B cell (primary cell): ENCODE measurements around the gene ALOX15. TPM values are rescaled to one million over a fixed set of nuclear protein-coding genes. Genes with fewer than 3 reads are reported as not detected.

Source experiments
- ATAC-seq: fragments of 200-7000 bp; cut with Tn5 transposase; one replicate; pipeline ENCODE4 v1.10.0; 2021; ENCODE audit warnings: low read depth, mild to moderate bottlenecking, moderate number of reproducible peaks, moderate library complexity
- CTCF ChIA-PET: fragments of 350-600 bp; sonication (Branson Sonifier 250); formaldehyde crosslinking; loops from one replicate; lab custom pipeline; 2021; ENCODE audit warnings: antibody characterized with exemption, inconsistent platforms; lab: Charles Lee
- POLR2A ChIA-PET: fragments of 350-600 bp; sonication (Branson Sonifier 250); formaldehyde crosslinking; loops from one replicate; lab custom pipeline; 2021; ENCODE audit warnings: antibody characterized with exemption; lab: Charles Lee
- DNase-seq: peaks from one replicate; pipeline ENCODE4 v3.0.0; 2013
- H2AFZ ChIP-seq: 2 replicates; pipeline ENCODE4 v1.6.1; 2012; ENCODE audit warnings: mild to moderate bottlenecking, low read depth, low read length; ENCODE audit not compliant: insufficient read depth, poor library complexity, severe bottlenecking
- H3K27ac ChIP-seq, 2 donors: 1 replicate in 1 of 2; 2 replicates in 1 of 2; pipeline ENCODE4 v1.5.1; 2012 to 2013; ENCODE audit warnings: low read length in 2 of 2, mild to moderate bottlenecking in 2 of 2, moderate library complexity in 1 of 2
- H3K27me3 ChIP-seq, 4 experiments: fragments of 200-600 bp in 1 of 4; sonication (generic) in 1 of 4; replicated peaks in 1 of 4; 1 replicate in 2 of 4; 2 replicates in 2 of 4; pipeline versions ENCODE4 v1.6.1 to v1.7.0; 2013 to 2016; ENCODE audit warnings: low read length in 3 of 4, mild to moderate bottlenecking in 2 of 4, mixed read lengths in 1 of 4, moderate library complexity in 1 of 4; ENCODE audit not compliant: insufficient read depth in 4 of 4, control insufficient read depth in 3 of 4; ENCODE audit errors: control extremely low read depth in 1 of 4
- H3K36me3 ChIP-seq, 2 experiments: replicated peaks in 1 of 2; 1 replicate in 1 of 2; 2 replicates in 1 of 2; pipeline versions ENCODE4 v1.6.1 to v1.7.1; 2013; ENCODE audit warnings: low read length in 1 of 2; ENCODE audit not compliant: insufficient read depth in 2 of 2, control insufficient read depth in 1 of 2; ENCODE audit errors: control extremely low read depth in 1 of 2, extremely low read depth in 1 of 2
- H3K4me1 ChIP-seq, 2 donors: fragments of 200-600 bp in 1 of 2; sonication (generic) in 1 of 2; 1 replicate in 1 of 2; 2 replicates in 1 of 2; pipeline versions ENCODE4 v1.5.1 to v1.6.1; 2013 to 2017; ENCODE audit warnings: low read length in 2 of 2; ENCODE audit not compliant: control insufficient read depth in 2 of 2, insufficient read depth in 2 of 2
- H3K4me2 ChIP-seq: replicated peaks from 2 replicates; pipeline ENCODE3; 2012; ENCODE audit warnings: mild to moderate bottlenecking, low read depth, low read length; ENCODE audit not compliant: poor library complexity, severe bottlenecking
- H3K4me3 ChIP-seq, 5 experiments: fragments of 200-600 bp in 1 of 5; sonication (generic) in 1 of 5; 1 replicate in 3 of 5; 2 replicates in 2 of 5; pipeline versions ENCODE4 v1.5.1 to v1.7.0; 2011 to 2016; ENCODE audit warnings: low read length in 4 of 5, mild to moderate bottlenecking in 4 of 5, low read depth in 2 of 5, control low read depth in 1 of 5, moderate library complexity in 1 of 5; ENCODE audit not compliant: insufficient read depth in 1 of 5; ENCODE audit errors: control extremely low read depth in 1 of 5, extremely low read depth in 1 of 5
- H3K79me2 ChIP-seq: fragments of 200-600 bp; sonication (generic); one replicate; pipeline ENCODE4 v1.6.0; 2016; ENCODE audit warnings: low read length; ENCODE audit not compliant: control insufficient read depth, insufficient read depth
- H3K9ac ChIP-seq: fragments of 200-600 bp; sonication (generic); 2 replicates; pipeline ENCODE4 v1.6.1; 2017; ENCODE audit warnings: mild to moderate bottlenecking, low read length, moderate library complexity
- H3K9me3 ChIP-seq, 3 donors: one replicate each; pipeline versions ENCODE4 v1.6.1 to v1.7.1; 2013; ENCODE audit warnings: low read length in 2 of 3; ENCODE audit not compliant: control insufficient read depth in 2 of 3, insufficient read depth in 1 of 3; ENCODE audit errors: control extremely low read depth in 1 of 3
- H4K20me1 ChIP-seq: 2 replicates; pipeline ENCODE4 v1.6.0; 2012; ENCODE audit warnings: mild to moderate bottlenecking, low read length; ENCODE audit not compliant: insufficient read depth, control insufficient read depth, poor library complexity, severe bottlenecking
- H3K27ac Mint-ChIP-seq: one replicate; pipeline ENCODE4 v1.8.0; 2021; ENCODE audit warnings: mixed read lengths
- H3K27me3 Mint-ChIP-seq: one replicate; pipeline ENCODE4 v1.8.0; 2021; ENCODE audit warnings: mixed read lengths
- H3K4me1 Mint-ChIP-seq: one replicate; pipeline ENCODE4 v1.8.0; 2021; ENCODE audit warnings: mixed read lengths
- H3K4me3 Mint-ChIP-seq: one replicate; pipeline ENCODE4 v1.8.0; 2021; ENCODE audit warnings: mixed read lengths
- H3K9me3 Mint-ChIP-seq: one replicate; pipeline ENCODE4 v1.8.0; 2022; ENCODE audit warnings: mixed read lengths; ENCODE audit not compliant: insufficient read depth
- CTCF ChIP-seq: fragments of 200-600 bp; IDR thresholded peaks from one replicate; pipeline ENCODE4 v1.8.0; 2022; ENCODE audit warnings: antibody characterized with exemption, mild to moderate bottlenecking
- EZH2 ChIP-seq: IDR thresholded peaks from 2 replicates; pipeline ENCODE4 v1.6.1; 2012; ENCODE audit warnings: borderline replicate concordance, low read depth, mild to moderate bottlenecking, moderate library complexity, low read length; ENCODE audit not compliant: insufficient read depth, poor library complexity, severe bottlenecking
- WGBS: methylation state at CpG from one replicate; pipeline ENCODE4 v1.1.5; 2013; ENCODE audit warnings: missing lambda C conversion rate; ENCODE audit not compliant: insufficient coverage; 5-methylcytosine and 5-hydroxymethylcytosine counted together
- intact Hi-C: fragments of 100-400 bp; cut with micrococcal nuclease; formaldehyde crosslinking; loops from one replicate; pipeline ENCODE4 v1.10.0; 2022
- polyA plus RNA-seq: library from polyadenylated mRNA; depleted of rRNA; stranded (reverse); fragments of >200 nt; gene quantifications from 2 replicates; pipeline ENCODE4 v1.2.3, GENCODE V29; 2012
- total RNA-seq, 2 donors: library from RNA; stranded (reverse); fragments of 120-200 nt in 1 of 2; gene quantifications; 1 replicate in 1 of 2; 2 replicates in 1 of 2; pipeline versions ENCODE4 v1.2.3 to v1.2.4, GENCODE V29; 2013 to 2022

Gene ALOX15
- total and polyA plus RNA-seq, 2 donors (not counting 1 experiment from before 2014, with no cell fraction given), result 0.10 TPM; not detected in 1

- intact Hi-C loops, result no loop called here
- no peak overlapping the region for H3K27ac Mint-ChIP-seq
Measured at GRCh38 chr17:4674685-4674998, 33.2 kb upstream of the ALOX15 start.

GRCh38 chr17:4673986-4674684 lies 32.7 kb upstream of the ALOX15 start:
- peaks cover 0 to 80% of the 10 kb centered on the region in 2 experiments for H3K36me3 ChIP-seq

More at GRCh38 chr17:4674685-4674998, 33.2 kb upstream of the ALOX15 start:
- H2AFZ ChIP-seq, result no peak overlapping the region
- Mint-ChIP-seq H3K4me3 (no peak overlapping the region), H3K4me1 (no peaks in the 10 kb centered on the region), H3K9me3 (no peaks in the 10 kb centered on the region), H3K27me3 (no peaks in the 10 kb centered on the region)
- ChIA-PET CTCF (no interaction called here), POLR2A (no interaction called here)
- no peaks in the 10 kb centered on the region for H3K4me1 ChIP-seq
- H3K79me2 ChIP-seq, result no peaks in the 10 kb centered on the region
- no peak for ATAC-seq
- H3K27ac ChIP-seq, result no peak overlapping the region
- peaks cover 0 to 85% of the 10 kb centered on the region in 2 experiments for H3K36me3 ChIP-seq
- no peak overlapping the region for H3K4me2 ChIP-seq
- H3K4me3 ChIP-seq, result no peak overlapping the region
- 97% methylated on average over 3 of the region's 8 CpGs for WGBS
- no peaks in the 10 kb centered on the region for H3K9me3 ChIP-seq
- H3K27me3 ChIP-seq, result no peaks in the 10 kb centered on the region
- no peak for DNase-seq
- H4K20me1 ChIP-seq, result no peaks in the 10 kb centered on the region
- H3K9ac ChIP-seq, result no peak overlapping the region
- no peak for TF ChIP-seq CTCF
- TF ChIP-seq EZH2, result no peak

More at GRCh38 chr17:4673986-4674684, 32.7 kb upstream of the ALOX15 start:
- no peaks in the 10 kb centered on the region for H3K4me1 Mint-ChIP-seq
- ChIA-PET POLR2A (no interaction called here), CTCF (no interaction called here)
- Histone ChIP-seq H3K4me1 (no peaks in the 10 kb centered on the region), H3K9me3 (no peaks in the 10 kb centered on the region), H3K9ac (no peak overlapping the region), H3K27me3 (no peaks in the 10 kb centered on the region), H3K4me3 (no peak overlapping the region), H3K79me2 (no peaks in the 10 kb centered on the region), H3K4me2 (no peak overlapping the region), H4K20me1 (no peaks in the 10 kb centered on the region), H2AFZ (no peak overlapping the region), H3K27ac (no peak overlapping the region)
- H3K4me3 Mint-ChIP-seq, result no peak overlapping the region
- no peaks in the 10 kb centered on the region for H3K9me3 Mint-ChIP-seq
- ATAC-seq (no peak), DNase-seq (no peak)
- no peak overlapping the region for H3K27ac Mint-ChIP-seq
- intact Hi-C loops, result no loop called here
- TF ChIP-seq CTCF, result no peak
- TF ChIP-seq EZH2, result no peak
- no peaks in the 10 kb centered on the region for H3K27me3 Mint-ChIP-seq
- WGBS, result 93% methylated on average over 25 of the region's 27 CpGs
